GM12873 (cell line): Measurements from ENCODE around the gene DISC1.

Experiments
- TF ChIP-seq, protein P1 (sequence below): IDR thresholded peaks from 2 replicates; pipeline ENCODE4 v1.5.1; 2012; ENCODE audit warnings: low read depth, mild to moderate bottlenecking, moderate library complexity, low read length, control low read depth; ENCODE audit not compliant: insufficient read depth; ENCODE audit errors: missing control alignments

The DISC1 gene

DNA sequence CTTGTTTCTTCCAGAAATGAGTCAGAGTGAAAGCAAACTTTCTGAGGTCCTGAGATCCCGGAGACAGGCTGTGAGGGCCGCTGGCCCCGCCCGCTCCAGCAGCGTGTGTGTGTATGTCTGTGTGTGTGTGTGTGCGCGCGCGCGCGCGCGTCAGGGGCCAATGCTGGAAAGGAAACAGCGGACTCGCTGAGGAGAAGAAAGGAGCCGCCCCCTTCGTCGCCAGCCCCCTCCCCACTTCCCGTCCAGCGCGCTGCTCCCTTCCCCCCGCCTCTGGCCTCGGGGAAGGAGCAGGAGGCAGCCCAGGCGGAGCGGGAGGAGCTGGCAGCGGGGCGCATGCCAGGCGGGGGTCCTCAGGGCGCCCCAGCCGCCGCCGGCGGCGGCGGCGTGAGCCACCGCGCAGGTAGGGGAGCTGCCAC is at the start of gene DISC1:
Gene DISC1, plus strand, starts transcription at position 256 of the 416 bp plus-strand sequence. Its CDS starts 78 bp downstream, at position 334.
- TF ChIP-seq, protein P1, sequence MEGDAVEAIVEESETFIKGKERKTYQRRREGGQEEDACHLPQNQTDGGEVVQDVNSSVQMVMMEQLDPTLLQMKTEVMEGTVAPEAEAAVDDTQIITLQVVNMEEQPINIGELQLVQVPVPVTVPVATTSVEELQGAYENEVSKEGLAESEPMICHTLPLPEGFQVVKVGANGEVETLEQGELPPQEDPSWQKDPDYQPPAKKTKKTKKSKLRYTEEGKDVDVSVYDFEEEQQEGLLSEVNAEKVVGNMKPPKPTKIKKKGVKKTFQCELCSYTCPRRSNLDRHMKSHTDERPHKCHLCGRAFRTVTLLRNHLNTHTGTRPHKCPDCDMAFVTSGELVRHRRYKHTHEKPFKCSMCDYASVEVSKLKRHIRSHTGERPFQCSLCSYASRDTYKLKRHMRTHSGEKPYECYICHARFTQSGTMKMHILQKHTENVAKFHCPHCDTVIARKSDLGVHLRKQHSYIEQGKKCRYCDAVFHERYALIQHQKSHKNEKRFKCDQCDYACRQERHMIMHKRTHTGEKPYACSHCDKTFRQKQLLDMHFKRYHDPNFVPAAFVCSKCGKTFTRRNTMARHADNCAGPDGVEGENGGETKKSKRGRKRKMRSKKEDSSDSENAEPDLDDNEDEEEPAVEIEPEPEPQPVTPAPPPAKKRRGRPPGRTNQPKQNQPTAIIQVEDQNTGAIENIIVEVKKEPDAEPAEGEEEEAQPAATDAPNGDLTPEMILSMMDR: no peak

DNA sequence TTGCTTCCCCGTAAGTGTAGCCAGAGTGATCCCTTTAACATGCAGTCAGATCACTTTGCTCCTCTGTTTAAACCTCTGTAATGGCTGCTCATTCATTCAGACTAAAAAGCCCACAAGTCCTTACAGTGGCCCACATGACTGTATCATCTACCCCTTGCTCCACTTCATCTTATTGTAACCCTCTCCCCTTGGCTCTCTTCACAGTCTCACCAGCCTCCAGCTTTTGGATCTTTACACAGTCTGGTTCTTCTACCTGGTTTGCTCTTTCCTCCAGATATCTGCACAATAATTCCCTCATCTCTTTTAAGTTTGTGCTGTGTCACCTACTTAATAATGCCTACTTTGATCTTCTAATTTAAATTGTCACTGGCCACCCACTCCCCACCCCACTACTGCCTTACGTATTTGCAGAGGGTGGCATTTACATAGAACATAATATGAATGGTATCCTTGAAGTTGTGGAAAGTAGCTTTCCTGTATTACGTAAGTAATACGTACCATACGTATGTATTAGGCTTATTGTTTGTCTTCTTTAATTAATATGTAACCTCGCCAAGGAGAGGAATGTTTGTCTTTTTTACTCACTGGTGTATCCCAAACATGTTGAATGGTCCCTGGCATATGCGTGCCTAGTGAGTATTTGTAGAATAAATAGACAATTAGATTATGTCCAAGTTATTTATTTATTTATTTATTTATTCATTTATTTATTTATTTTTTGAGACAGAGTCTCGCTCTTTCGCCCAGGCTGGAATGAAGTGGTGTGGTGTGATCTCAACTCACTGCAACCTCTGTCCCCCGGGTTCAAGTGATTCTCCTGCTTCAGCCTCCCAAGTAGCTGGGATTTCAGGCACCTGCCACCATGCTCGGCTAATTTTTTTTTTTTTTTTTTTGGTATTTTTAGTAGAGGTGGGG is 49.5 kb upstream of the DISC1 start:
- TF ChIP-seq, protein P1: no peak

DNA sequence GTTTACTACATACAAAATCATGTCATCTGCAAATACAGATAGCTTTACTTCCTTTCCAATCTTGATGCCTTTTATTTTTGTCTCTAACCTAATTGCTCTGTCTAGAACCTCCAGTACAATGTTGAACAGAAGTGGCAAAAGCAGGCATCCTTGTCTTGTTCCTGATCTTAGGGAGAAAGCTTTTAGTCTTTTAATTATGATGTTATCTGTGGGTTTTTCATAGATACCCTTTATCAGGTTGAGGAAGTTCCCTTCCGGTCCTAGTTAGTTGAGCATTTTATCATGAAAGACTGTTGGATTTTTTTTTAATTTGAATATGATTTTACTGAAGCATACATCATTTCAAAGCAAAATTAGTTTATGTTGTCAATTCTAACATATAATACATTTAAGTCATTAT is 45.7 kb upstream of the DISC1 start:
- TF ChIP-seq, protein P1: no peak

DNA sequence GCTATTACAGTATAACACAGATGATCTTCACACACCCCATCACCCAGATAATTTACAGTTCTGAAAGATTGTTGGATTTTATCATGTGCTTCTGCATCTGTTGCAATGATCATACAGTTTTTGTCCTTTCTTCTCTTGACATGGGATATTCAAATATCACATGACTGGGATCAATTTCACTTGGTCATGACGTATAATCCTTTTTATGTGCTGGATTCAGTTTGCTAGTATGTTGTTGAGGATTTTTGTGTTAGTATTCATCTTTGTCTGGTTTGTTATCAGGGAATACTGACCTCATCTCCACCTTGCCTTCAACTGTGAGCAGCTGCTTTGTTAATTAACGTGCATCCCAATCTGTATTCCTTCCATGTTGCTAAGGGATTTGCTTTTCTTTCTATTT is 44.7 kb upstream of the DISC1 start:
- TF ChIP-seq, protein P1: no peak

DNA sequence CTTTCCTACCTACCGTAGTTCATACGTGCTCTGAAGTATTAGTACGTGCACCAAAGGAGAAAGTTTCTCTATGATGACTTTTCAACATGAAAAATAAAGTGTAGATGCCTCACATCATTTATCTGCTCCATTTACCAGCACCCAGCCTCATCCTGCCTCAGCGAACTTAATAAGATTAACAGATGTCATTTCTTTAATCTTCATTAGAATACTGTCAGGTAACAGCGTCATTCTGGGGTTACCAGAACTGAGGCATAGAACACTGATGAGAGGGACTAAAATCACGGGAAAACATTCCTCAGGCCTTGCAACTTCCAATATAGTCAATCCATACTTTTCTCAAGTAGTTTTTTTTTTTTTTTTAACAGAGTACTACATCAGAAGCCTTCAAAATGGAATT is 43.2 kb upstream of the DISC1 start:
- TF ChIP-seq, protein P1: no peak

DNA sequence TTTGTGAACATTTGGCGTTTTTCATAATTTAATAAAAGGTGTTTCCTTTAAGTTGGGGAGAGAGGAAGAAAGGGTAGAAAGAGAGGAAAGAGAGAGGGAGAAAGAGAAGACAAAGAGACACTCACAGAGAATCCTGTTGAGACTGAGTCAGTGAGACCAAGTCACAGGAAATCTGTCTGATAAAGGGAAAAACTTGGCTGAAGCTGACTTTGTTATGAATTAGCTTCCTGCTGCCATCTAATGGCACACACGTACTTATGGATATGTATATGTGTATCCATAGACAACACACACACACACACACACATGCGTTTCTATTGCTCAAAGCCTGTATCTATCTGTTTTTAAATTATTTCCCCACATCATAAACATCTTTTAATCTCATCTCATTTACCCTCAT is 42.5 kb upstream of the DISC1 start:
- TF ChIP-seq, protein P1: no peak

DNA sequence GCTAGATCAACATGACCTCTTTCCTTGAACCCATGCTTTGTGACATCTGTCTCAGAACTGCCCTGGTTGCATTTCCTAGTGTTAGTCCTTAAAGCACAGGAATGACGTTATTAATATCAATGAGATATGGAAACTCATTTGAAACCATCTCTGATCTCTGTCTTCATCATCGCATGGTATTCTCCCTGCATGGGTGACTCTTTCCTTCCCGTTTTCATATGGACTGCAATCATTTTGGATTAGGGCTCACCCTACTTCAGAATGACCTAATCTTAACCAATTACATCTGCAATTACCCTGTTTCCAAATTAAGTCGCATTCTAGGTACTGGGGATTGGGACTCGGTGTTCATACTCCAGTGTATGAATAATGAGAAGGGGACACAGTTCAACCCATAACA is 41.7 kb upstream of the DISC1 start:
- TF ChIP-seq, protein P1: no peak
